ENCODE data around the gene FAM222B. TPM values are rescaled to one million over a fixed set of nuclear protein-coding genes. Genes with fewer than 3 reads are reported as not detected.

Gene FAM222B, protein sequence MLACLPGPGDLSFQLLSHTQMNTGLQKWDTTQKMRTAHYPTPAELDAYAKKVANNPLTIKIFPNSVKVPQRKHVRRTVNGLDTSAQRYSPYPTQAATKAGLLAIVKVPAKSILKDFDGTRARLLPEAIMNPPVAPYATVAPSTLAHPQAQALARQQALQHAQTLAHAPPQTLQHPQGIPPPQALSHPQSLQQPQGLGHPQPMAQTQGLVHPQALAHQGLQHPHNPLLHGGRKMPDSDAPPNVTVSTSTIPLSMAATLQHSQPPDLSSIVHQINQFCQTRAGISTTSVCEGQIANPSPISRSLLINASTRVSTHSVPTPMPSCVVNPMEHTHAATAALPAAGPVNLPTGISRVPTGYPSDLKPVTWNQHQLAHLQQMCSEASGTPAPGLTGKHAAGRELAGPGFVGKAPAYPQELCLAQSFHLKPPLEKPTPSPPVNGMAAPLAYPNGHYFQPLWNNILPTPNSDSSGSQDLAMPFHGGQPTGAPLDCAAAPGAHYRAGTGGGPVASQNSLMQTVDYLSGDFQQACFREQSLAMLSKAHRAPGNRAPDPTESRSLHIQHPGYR
- total RNA-seq = 6.8 and 7.3 TPM in 2 replicates

GRCh38 chr17:28842282-28843012 lies at the start of gene FAM222B:
FAM222B (minus strand) TSS chr17:28842790; CDS start chr17:28766667, 76,123 bp downstream.

DNA sequence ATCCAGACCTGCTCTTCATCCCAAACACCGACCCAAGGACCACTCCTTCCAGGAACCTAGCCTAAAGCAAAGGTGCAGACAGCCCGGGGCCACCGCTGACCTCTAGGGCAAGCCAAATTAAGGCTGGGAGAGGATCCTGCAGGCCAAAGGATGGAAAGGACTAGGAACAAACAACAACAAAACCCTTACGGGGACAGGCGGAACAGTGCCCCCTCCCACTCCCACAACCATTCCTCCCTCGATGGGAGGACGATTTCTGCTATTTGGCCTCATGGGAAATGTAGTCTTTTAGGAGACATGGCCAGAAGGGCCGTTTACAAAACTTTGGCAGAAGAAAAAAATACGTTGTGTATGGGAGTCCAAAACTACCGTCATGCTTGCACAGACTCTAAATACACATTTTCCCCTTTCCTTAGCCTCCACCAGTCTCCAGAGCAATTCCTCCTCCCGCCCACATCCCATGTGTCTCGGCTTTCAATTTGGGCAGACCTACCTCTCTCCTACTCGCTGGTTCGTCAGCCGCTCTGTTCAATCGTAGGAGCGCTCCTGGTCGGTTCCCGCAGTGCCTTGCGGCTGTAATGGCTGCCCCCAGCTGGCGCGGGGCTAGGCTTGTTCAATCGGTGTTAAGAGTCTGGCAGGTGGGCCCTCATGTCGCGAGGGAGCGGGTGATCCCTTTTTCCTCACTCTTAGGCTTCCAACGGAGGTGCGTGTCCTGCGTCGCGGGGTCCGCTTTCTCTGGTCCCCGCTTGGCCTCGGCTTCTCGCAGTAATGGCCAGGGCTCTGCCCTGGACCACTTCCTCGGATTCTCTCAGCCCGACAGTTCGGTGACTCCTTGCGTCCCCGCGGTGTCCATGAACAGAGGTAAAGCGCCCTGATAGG lies 12.1 kb upstream of the FAM222B start, which contains the start of gene ERAL1:
ERAL1 (plus strand) TSS at position 560 of the 879 bp plus-strand sequence; CDS start at position 579, 19 bp downstream.

DNA sequence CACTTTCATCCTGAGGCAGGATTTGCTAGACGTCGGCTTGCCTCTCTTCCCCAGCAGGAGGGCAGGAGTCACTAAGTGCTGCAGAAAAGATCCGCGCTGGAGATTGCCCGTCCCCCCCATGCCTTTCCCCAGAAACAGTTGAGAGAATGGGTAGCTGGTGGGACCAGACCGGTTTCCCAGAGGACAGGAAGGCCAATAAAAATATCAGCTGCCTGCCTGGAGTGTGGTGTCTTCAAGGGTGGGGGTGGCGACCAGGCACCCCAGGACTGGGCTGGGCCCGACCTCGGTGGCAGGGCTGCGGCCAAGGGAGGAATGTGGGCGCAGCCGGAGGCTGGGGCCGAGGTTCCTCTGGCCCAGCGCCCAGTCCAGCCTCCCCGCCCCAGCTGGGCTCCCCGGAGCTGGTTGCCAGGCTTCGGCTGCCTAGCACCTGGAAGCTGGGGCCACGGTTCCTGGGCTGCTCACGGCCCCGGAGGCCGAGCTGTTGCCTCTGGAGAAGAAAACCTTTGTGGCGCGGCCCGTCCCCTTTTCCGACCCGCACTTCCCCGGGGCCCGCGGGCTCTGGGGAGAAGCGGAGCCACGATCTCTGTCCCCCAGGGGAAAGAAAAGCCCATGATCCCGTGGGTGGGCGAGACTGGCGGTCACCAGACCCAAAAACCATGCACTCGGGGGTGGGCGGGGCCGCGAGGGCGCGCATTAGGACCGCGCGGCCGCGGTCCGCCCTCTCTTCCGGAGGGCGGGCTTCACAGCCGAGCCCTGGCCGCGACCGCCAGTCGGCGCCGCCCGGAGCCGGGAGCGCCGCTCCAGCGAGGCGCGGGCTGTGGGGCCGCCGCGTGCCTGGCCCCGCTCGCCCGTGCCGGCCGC lies 99.1 kb downstream of the FAM222B start, which contains the start of gene TRAF4:
TRAF4 (plus strand) TSS at position 769 of the 861 bp plus-strand sequence. CDS start 102 bp downstream, outside the sequence.

GRCh38 chr17:28728364-28729200 lies 114.0 kb downstream of the FAM222B start, which contains the start of gene NEK8:
NEK8 (plus strand) TSS chr17:28728788; CDS start chr17:28728814, 26 bp downstream.

GRCh38 chr17:28726226-28726626 lies 116.4 kb downstream of the FAM222B start, which contains the start of gene TLCD1:
TLCD1 (minus strand) TSS chr17:28726233; CDS start chr17:28726097, 136 bp downstream.

GRCh38 chr17:28717578-28718332 lies 124.8 kb downstream of the FAM222B start, which contains the start of gene RAB34:
RAB34 (minus strand) TSS chr17:28717868; CDS start chr17:28717266, 602 bp downstream.

GRCh38 chr17:28711723-28712031 lies 130.9 kb downstream of the FAM222B start, which contains the start of gene PROCA1:
PROCA1 (minus strand) TSS chr17:28711888; CDS start chr17:28711660, 228 bp downstream.

Small RNAs within 50 kb of the gene (small RNA-seq; reads per million reads assigned to genes)
- gene RF00019 = not detected
- gene SNORD42A = not detected
- 1.5 reads per million, percentile 35 among the genes with 10 or more reads in this experiment for gene SNORD42B
- gene SNORD4A = not detected
- gene SNORD4B = not detected

Other genes with a start within 250 kb of the FAM222B start
- 5.4 and 6.2 TPM in 2 replicates for gene SPAG5, start 243.8 kb downstream of the FAM222B start, total RNA-seq
- gene RSKR, start 228.6 kb downstream of the FAM222B start, total RNA-seq = 2.1 and 4.7 TPM in 2 replicates
- gene BLTP2, start 197.6 kb downstream of the FAM222B start, total RNA-seq = 163 and 173 TPM in 2 replicates
- gene SDF2, start 180.9 kb downstream of the FAM222B start, total RNA-seq = 35.2 and 39.1 TPM in 2 replicates
- 58.0 and 67.8 TPM in 2 replicates for gene SUPT6H, start 180.6 kb downstream of the FAM222B start, total RNA-seq
- gene PROCA1, start 130.9 kb downstream of the FAM222B start, total RNA-seq = 0.65 and 1.9 TPM in 2 replicates
- 186 and 192 TPM in 2 replicates for gene RAB34, start 124.9 kb downstream of the FAM222B start, total RNA-seq
- gene RPL23A, start 122.8 kb downstream of the FAM222B start, total RNA-seq = 245 and 263 TPM in 2 replicates
- 3.9 and 4.9 TPM in 2 replicates for gene TLCD1, start 116.6 kb downstream of the FAM222B start, total RNA-seq
- gene NEK8, start 114.0 kb downstream of the FAM222B start, total RNA-seq = 5.2 TPM in 2 replicates
- 36.6 and 39.3 TPM in 2 replicates for gene TRAF4, start 98.8 kb downstream of the FAM222B start, total RNA-seq
- 41.9 and 45.8 TPM in 2 replicates for gene ERAL1, start 12.2 kb upstream of the FAM222B start, total RNA-seq
- 44.1 and 45.8 TPM in 2 replicates for gene FLOT2, start 54.9 kb upstream of the FAM222B start, total RNA-seq
- 1.5 and 2.9 TPM in 2 replicates for gene DHRS13, start 60.3 kb upstream of the FAM222B start, total RNA-seq
- gene PHF12, start 108.7 kb upstream of the FAM222B start, total RNA-seq = 39.2 and 41.4 TPM in 2 replicates
- not detected in 2 replicates for gene SEZ6, start 163.2 kb upstream of the FAM222B start, total RNA-seq
- 2.6 and 3.4 TPM in 2 replicates for gene PIPOX, start 200.4 kb upstream of the FAM222B start, total RNA-seq

All from hair follicle dermal papilla cell (primary cell).